Loucy (cell line): ENCODE results near the gene MTPN.

Experiments used
- EZH2phosphoT487 ChIP-seq: fragments of 200-600 bp; IDR thresholded peaks from 2 replicates; pipeline ENCODE4 v1.6.1; 2018; ENCODE audit warnings: antibody characterized with exemption, mild to moderate bottlenecking, moderate library complexity, borderline replicate concordance
- TF ChIP-seq, protein P1 (sequence below): fragments of 200-600 bp; sonication (generic); conservative IDR thresholded peaks from 2 replicates; pipeline ENCODE4 v1.5.1; 2014; ENCODE audit warnings: mild to moderate bottlenecking, antibody characterized with exemption, low read length

DNA sequence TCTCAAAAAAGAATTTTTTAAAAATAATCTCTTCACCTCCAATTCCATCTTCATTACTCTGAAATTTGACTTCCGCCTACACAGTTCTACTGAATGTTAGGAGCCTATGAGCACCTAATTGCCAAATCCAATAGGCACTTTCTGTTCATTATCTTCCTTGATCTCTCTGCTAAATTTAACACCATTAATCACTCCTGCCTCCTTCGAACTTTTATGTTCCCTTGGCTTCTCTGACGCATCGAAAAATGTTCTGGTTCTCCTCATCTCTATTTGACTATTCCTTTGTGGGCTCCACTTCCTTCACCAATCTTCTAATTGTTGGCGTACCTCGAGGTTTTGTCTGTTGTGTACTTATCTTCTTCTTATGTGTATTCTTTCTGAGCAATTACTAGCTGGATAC, 87.3 kb downstream of the MTPN start:
- TF ChIP-seq, protein P1, sequence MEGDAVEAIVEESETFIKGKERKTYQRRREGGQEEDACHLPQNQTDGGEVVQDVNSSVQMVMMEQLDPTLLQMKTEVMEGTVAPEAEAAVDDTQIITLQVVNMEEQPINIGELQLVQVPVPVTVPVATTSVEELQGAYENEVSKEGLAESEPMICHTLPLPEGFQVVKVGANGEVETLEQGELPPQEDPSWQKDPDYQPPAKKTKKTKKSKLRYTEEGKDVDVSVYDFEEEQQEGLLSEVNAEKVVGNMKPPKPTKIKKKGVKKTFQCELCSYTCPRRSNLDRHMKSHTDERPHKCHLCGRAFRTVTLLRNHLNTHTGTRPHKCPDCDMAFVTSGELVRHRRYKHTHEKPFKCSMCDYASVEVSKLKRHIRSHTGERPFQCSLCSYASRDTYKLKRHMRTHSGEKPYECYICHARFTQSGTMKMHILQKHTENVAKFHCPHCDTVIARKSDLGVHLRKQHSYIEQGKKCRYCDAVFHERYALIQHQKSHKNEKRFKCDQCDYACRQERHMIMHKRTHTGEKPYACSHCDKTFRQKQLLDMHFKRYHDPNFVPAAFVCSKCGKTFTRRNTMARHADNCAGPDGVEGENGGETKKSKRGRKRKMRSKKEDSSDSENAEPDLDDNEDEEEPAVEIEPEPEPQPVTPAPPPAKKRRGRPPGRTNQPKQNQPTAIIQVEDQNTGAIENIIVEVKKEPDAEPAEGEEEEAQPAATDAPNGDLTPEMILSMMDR, result no peak
- TF ChIP-seq EZH2phosphoT487, result no peak
